Endothelial cell (in vitro differentiated cells): ENCODE measurements around the gene CDH23. TPM values are rescaled to one million over a fixed set of nuclear protein-coding genes. Genes with fewer than 3 reads are reported as not detected.

Source experiments
- DNase-seq: peaks from one replicate; pipeline ENCODE4 v3.0.0; 2021; ENCODE audit warnings: low spot score
- H3K27ac Mint-ChIP-seq: one replicate; pipeline ENCODE4 v1.8.0; 2021; ENCODE audit warnings: mixed read lengths, inconsistent platforms; ENCODE audit not compliant: unreplicated experiment
- H3K27me3 Mint-ChIP-seq: one replicate; pipeline ENCODE4 v1.8.0; 2021; ENCODE audit warnings: mild to moderate bottlenecking, moderate library complexity, mixed read lengths, inconsistent platforms; ENCODE audit not compliant: unreplicated experiment
- H3K36me3 Mint-ChIP-seq: one replicate; pipeline ENCODE4 v1.8.0; 2021; ENCODE audit warnings: mild to moderate bottlenecking, low read depth, mixed read lengths, inconsistent platforms; ENCODE audit not compliant: unreplicated experiment
- H3K4me1 Mint-ChIP-seq: one replicate; pipeline ENCODE4 v1.8.0; 2021; ENCODE audit warnings: mild to moderate bottlenecking, mixed read lengths, inconsistent platforms; ENCODE audit not compliant: unreplicated experiment
- H3K4me3 Mint-ChIP-seq: one replicate; pipeline ENCODE4 v1.8.0; 2021; ENCODE audit warnings: mild to moderate bottlenecking, mixed read lengths, inconsistent platforms; ENCODE audit not compliant: unreplicated experiment
- H3K9me3 Mint-ChIP-seq: one replicate; pipeline ENCODE4 v1.8.0; 2021; ENCODE audit warnings: mixed read lengths, inconsistent platforms; ENCODE audit not compliant: unreplicated experiment
- total RNA-seq: library from RNA; stranded (reverse); fragmentation: NEBNext Ultra II Directional; extraction: Animal tissue kit (Norgen Biotek cat#: 25700); gene quantifications from one replicate; pipeline ENCODE4 v1.2.1, GENCODE V29; 2021; ENCODE audit not compliant: unreplicated experiment
- TF ChIP-seq, protein P1 (sequence below): fragments of 200-600 bp; sonication (generic); IDR thresholded peaks from one replicate; pipeline ENCODE4 v1.5.0; 2021; ENCODE audit warnings: antibody characterized with exemption; ENCODE audit not compliant: unreplicated experiment

The CDH23 gene
- total RNA-seq, 1 donor from 2014 or later: 0.54 TPM

DNA sequence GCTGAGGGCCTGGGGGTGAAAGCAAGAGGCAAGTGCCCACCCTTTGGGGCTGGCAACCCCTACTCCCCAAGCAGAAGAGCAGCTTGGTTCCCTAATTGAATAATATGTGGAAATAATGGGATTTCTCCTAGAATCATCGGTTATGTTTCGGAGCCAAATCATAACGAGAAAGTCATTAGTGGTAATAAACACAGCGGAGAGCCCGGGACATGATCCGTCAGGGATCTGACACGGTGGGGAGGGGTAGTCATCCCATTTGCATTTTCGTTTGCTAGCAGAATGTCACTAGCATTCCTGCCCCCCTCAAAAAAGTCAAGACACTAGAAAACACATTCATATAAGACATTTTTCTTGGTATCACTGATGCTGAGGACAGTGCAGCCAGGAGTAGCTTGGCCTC lies 140.4 kb downstream of the CDH23 start:
- H3K4me3 Mint-ChIP-seq: no peak overlapping the region
- peaks cover 4% of the 10 kb centered on the region for H3K4me1 Mint-ChIP-seq
- no peaks in the 10 kb centered on the region for H3K9me3 Mint-ChIP-seq
- TF ChIP-seq, protein P1, sequence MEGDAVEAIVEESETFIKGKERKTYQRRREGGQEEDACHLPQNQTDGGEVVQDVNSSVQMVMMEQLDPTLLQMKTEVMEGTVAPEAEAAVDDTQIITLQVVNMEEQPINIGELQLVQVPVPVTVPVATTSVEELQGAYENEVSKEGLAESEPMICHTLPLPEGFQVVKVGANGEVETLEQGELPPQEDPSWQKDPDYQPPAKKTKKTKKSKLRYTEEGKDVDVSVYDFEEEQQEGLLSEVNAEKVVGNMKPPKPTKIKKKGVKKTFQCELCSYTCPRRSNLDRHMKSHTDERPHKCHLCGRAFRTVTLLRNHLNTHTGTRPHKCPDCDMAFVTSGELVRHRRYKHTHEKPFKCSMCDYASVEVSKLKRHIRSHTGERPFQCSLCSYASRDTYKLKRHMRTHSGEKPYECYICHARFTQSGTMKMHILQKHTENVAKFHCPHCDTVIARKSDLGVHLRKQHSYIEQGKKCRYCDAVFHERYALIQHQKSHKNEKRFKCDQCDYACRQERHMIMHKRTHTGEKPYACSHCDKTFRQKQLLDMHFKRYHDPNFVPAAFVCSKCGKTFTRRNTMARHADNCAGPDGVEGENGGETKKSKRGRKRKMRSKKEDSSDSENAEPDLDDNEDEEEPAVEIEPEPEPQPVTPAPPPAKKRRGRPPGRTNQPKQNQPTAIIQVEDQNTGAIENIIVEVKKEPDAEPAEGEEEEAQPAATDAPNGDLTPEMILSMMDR: no peak
- H3K27ac Mint-ChIP-seq: no peak overlapping the region
- H3K27me3 Mint-ChIP-seq: peaks cover 6% of the 10 kb centered on the region
- H3K36me3 Mint-ChIP-seq: peaks cover 4% of the 10 kb centered on the region
- no peak for DNase-seq

DNA sequence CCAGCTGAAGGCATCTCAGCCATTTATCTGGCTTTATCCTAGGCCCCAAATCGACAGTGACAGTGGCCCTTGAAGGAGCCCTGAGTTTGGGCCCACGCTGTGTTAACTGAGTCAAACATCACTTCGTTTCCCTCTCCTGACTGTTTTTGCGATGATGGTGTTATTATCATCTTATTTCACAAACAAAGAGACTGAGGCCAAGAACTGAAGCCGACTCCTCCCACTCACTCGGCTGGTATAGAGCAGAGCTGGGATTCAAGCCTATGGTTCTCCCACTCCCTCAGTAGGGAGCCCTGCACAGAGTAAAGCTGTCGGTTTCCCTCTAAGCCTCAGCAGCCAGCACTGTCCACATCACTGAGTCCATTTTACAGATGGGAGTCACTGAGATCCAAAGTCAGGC lies 141.0 kb downstream of the CDH23 start:
- TF ChIP-seq, protein P1: no peak
- Mint-ChIP-seq H3K27ac (no peak overlapping the region), H3K27me3 (peaks cover 6% of the 10 kb centered on the region), H3K36me3 (peaks cover 4% of the 10 kb centered on the region), H3K4me1 (peaks cover 4% of the 10 kb centered on the region), H3K4me3 (no peak overlapping the region), H3K9me3 (no peaks in the 10 kb centered on the region)
- no peak for DNase-seq

DNA sequence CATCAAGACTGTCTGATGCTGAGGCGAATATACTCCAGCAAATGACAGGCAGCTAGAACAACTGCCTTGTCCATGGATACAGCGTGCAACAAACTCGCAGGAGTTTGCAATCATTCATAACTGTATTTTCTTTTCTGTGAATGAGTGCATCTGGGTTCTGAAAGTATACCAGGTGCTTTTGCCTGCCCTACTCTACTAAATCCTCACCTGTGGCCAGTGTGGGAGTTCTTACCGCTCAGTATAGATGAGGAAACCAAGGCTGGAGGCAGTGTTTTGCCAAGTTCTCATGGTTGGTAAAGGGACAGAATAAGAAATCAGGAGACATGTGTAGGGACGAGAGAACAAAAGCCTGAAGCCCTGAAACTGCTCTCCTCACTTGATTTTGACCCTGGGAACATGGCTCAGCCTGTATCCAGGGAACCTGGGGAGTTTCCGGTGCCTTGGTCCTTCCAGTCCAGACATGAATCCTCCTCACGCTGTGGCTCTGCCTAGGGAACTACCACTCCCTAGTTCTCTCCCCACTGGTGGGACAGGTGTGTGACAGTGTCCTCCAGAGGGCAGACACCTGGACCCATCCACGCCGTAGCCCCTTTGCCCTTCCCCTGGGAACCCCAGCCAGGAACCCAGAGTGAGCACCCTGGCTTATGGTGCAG lies 142.0 kb downstream of the CDH23 start:
- no peak overlapping the region for H3K4me3 Mint-ChIP-seq
- H3K27ac Mint-ChIP-seq: no peak overlapping the region
- DNase-seq: no peak
- H3K36me3 Mint-ChIP-seq: peaks cover 4% of the 10 kb centered on the region
- TF ChIP-seq, protein P1: no peak
- peaks cover 6% of the 10 kb centered on the region for H3K27me3 Mint-ChIP-seq
- H3K9me3 Mint-ChIP-seq: no peaks in the 10 kb centered on the region
- H3K4me1 Mint-ChIP-seq: peaks cover 2% of the 10 kb centered on the region

DNA sequence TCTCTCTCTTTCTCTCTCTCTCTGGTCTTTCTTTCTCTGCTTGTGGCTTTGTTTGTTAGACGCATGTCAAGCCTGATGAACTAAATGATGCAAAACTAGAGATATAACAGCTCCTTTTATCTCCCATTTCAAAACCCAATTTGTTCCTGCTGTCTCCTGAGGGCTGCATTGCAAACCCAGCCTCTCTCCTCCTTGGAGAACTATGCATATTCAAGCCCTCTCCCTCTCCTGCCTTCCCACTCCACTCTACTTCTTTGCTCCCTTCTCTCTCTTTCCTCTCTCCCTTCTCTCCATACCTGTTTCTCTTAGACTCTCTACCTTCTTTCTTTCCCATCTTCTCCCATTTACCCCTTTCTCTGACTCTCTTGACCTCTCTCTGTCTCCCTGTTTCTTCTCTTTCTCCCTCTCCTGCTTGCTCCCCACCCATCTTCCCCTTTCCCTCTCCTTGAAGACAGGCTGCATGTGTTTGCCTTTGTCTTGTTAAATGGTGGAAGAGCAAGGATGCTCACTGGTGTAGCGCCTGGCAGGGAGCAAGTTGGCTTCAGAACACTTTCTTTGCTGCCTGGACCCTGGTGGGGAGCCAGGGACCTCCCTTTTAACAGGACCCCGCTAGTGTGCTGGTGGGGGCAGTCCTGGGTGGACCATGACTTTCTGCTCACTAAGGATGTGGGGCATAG lies 142.9 kb downstream of the CDH23 start:
- Mint-ChIP-seq H3K27ac (no peak overlapping the region), H3K4me3 (no peak overlapping the region), H3K9me3 (no peaks in the 10 kb centered on the region), H3K27me3 (peaks cover 7% of the 10 kb centered on the region), H3K36me3 (peaks cover 4% of the 10 kb centered on the region), H3K4me1 (no peaks in the 10 kb centered on the region)
- DNase-seq: no peak
- TF ChIP-seq, protein P1: no peak

DNA sequence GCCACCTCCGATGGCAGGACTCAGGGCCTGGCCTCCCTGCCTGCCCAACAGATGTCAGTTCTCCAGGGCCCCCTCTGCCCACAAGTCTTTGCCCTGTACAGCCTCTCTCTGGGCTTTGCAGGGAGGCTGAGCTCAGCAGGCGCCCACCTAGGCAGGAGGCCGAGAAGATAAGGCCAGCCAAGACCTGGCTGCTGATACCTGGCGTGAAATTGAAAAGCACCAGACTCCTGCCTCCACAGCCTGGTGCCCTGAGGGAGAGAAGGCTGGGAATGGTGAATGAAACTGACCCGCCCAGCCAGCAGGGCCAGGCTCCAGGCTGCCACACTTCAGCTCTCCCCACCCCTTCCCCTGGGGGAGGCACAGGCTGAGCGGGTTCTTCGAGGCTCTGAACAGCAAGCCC lies 145.8 kb downstream of the CDH23 start:
- TF ChIP-seq, protein P1: no peak
- no peak for DNase-seq
- no peaks in the 10 kb centered on the region for H3K9me3 Mint-ChIP-seq
- H3K4me3 Mint-ChIP-seq: no peak overlapping the region
- peaks cover 3% of the 10 kb centered on the region for H3K27me3 Mint-ChIP-seq
- no peak overlapping the region for H3K27ac Mint-ChIP-seq
- no peaks in the 10 kb centered on the region for H3K36me3 Mint-ChIP-seq
- H3K4me1 Mint-ChIP-seq: no peaks in the 10 kb centered on the region
